ENCODE data around the gene BIN1.
A peak's percentile ranks its signal among the peaks of the same experiment; 100 is the strongest.

The BIN1 gene

DNA sequence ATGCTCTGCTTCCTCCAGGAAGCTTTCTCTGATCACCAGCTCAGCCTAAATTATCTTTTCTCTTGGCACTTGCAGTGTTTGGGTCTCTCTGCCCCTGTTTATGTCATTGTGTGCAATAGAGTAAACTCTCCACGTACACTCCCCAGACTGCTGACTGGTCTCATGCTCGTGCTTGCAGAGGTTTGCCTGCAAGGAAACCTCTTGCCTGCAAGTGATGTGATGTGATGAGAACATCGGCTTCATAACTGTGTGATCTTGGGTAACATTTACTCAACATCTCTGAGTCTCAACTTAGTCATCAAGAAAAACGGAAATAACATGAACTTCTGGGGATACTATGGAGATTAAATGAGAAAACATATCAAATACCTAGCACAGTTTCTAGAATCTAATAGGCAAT, 92.3 kb downstream of the BIN1 start:
- peak; percentile 84 for DNase-seq (ENCODE audit: low read depth, low spot score)
- in situ Hi-C loops (cut with HindIII; ENCODE audit: low sequenced_read_pairs): no loop called here
- H3K4me3 ChIP-seq (ENCODE audit: low read depth, low read length): no peak overlapping the region
- TF ChIP-seq, protein P1, sequence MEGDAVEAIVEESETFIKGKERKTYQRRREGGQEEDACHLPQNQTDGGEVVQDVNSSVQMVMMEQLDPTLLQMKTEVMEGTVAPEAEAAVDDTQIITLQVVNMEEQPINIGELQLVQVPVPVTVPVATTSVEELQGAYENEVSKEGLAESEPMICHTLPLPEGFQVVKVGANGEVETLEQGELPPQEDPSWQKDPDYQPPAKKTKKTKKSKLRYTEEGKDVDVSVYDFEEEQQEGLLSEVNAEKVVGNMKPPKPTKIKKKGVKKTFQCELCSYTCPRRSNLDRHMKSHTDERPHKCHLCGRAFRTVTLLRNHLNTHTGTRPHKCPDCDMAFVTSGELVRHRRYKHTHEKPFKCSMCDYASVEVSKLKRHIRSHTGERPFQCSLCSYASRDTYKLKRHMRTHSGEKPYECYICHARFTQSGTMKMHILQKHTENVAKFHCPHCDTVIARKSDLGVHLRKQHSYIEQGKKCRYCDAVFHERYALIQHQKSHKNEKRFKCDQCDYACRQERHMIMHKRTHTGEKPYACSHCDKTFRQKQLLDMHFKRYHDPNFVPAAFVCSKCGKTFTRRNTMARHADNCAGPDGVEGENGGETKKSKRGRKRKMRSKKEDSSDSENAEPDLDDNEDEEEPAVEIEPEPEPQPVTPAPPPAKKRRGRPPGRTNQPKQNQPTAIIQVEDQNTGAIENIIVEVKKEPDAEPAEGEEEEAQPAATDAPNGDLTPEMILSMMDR (IDR thresholded peaks at IDR 0.05; ENCODE audit: low read depth, low read length): no peak

DNA sequence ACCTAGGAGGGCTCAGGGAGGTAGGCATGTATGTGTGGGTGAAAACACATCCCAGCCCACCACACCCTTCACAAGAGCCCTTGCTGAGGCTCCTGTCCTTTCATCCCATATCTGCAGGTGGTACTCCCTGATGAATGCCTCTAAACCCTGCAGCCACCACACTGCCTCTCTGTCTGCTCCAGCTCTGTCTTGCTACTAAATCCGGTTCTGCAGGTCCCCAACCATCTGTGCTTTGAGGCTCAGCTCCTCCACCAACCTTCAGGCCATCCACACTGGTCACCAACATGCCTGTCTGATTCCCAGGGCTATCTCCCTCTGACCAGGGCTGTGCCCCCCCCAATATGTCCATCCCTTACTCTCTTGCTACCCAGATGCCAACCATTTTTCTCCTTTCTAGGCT, 92.7 kb downstream of the BIN1 start:
- H3K4me3 ChIP-seq (ENCODE audit: low read depth, low read length): no peak overlapping the region
- in situ Hi-C loops (cut with HindIII; ENCODE audit: low sequenced_read_pairs): no loop called here
- TF ChIP-seq, protein P1 (IDR thresholded peaks at IDR 0.05; ENCODE audit: low read depth, low read length): no peak
- no peak for DNase-seq (ENCODE audit: low read depth, low spot score)

DNA sequence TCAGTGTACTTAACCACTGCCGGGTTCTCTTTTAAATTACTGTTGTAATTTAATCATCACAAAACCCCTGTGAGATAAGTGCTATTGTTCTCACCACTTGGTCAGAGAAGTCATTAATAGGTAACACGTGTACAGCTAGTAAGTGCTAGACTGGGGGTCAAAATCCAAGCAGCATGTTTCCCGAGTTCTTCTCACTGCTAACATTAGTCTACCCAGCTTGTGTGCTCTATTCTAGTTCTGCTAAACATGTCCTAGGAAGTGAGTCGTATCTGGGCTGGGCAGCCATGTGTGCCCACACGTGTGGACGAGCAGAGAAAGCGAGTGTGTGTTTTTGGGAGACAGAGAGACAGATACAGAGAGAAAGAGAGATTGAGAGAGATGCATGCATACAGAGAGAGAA, 94.1 kb downstream of the BIN1 start:
- DNase-seq (ENCODE audit: low read depth, low spot score): no peak
- H3K4me3 ChIP-seq (ENCODE audit: low read depth, low read length): no peak overlapping the region
- TF ChIP-seq, protein P1 (IDR thresholded peaks at IDR 0.05; ENCODE audit: low read depth, low read length): no peak
- in situ Hi-C loops (cut with HindIII; ENCODE audit: low sequenced_read_pairs): no loop called here

DNA sequence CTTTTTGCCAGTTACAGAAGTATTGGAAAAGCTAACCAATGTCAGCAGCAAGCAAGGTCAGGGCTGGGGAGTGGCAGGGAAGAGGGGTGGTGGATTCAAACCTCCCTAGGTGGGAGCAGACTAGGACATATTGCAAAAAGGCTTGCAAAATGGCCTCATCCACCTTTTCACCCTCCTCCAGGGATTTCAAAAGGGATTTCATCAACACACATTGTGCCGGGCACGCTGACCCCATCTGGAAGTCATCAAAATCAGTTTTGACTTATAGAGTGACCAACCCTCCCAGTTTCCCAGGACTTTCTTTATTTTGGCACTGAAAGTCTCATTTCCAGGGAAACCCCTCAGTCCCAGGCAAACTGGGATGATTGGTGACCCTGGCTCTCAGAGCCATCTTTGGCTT, 94.7 kb downstream of the BIN1 start:
- TF ChIP-seq, protein P1 (IDR thresholded peaks at IDR 0.05; ENCODE audit: low read depth, low read length): no peak
- no peak for DNase-seq (ENCODE audit: low read depth, low spot score)
- H3K4me3 ChIP-seq (ENCODE audit: low read depth, low read length): no peak overlapping the region
- in situ Hi-C loops (cut with HindIII; ENCODE audit: low sequenced_read_pairs): no loop called here

DNA sequence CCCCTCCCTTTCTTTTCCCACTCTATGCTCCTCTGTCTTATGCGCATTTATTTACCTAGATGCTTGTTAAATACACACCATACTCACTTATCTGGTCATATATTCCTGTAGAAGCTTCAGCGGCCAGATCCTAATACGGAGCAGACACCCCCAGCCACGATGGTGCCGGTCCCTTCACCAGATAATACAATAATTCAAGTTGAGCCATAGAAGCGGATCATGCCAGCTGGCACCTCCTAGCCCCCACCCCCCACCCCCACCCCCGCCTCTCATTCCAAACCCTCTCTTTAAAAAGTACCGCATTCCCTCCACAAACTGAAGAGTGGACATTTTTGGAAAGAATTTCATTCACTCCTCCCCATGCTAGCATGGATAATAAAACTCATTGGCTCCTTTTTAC, 95.2 kb downstream of the BIN1 start:
- no peak overlapping the region for H3K4me3 ChIP-seq (ENCODE audit: low read depth, low read length)
- DNase-seq (ENCODE audit: low read depth, low spot score): no peak
- in situ Hi-C loops (cut with HindIII; ENCODE audit: low sequenced_read_pairs): no loop called here
- TF ChIP-seq, protein P1 (IDR thresholded peaks at IDR 0.05; ENCODE audit: low read depth, low read length): no peak

DNA sequence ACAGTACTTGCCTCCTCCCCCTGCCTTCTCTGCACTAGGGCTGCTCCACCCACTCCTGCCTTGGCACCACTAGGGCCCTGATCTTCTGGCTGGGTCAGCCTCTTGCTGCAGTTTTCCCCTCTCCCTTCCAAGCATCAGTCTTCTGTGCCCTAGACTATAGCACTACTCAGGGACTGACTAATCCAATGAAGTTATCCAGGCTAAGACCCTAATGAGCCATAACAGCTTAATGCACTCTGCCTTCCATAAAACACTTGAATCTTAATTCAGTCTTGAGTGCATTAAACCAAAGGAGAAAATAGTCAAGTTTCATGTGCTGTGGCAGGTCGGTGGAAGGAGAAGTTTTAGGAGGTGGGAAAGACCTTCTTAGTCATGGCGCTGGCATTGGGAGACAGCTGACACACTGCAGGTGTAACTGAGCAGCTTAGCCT, 95.7 kb downstream of the BIN1 start:
- no peak overlapping the region for H3K4me3 ChIP-seq (ENCODE audit: low read depth, low read length)
- no peak for DNase-seq (ENCODE audit: low read depth, low spot score)
- TF ChIP-seq, protein P1 (IDR thresholded peaks at IDR 0.05; ENCODE audit: low read depth, low read length): no peak
- in situ Hi-C loops (cut with HindIII; ENCODE audit: low sequenced_read_pairs): no loop called here

Measured in astrocyte of the spinal cord (primary cell).